ENCODE measurements around the gene SMG6. TPM values are rescaled to one million over a fixed set of nuclear protein-coding genes. Genes with fewer than 3 reads are reported as not detected.

SMG6 gene
- total and polyA plus RNA-seq, 2 experiments from 2014 or later, result 16.8 to 63.1 TPM

DNA sequence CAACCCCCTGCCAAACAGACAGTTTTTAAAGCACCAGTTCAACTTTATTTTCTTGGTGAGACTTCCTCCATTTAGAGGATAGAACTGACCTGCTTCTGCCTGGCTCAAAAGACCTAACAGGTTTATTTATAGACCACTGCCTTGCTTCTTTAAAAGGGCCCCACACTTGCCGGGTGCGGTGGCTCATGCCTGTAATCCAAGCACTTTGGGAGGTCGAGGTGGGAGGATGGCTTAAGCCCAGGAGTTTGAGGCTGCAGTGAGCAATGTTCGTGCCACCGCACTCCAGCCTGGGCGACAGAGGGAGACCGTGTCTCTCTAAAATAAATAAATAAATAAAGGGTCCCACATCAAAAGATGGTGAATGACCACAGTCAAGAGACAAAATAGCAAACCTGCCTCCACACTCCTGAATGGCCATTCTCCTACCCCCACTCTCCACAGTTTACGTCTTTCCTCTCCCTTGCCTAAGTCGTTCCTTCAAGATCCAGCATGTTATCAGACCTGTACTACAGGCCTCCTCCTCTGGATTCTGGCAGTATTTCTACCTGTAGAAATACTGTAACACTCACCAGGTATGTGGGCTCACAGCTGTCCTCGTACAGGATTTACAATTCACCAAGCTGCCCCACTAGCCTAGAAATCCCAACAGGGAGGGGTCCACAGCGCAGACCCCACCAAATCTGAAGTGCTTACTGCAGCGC lies 95.6 kb downstream of the SMG6 start:
- no peak overlapping the region for H3K27ac ChIP-seq
- H4K20me1 ChIP-seq (ENCODE audit: insufficient read depth), result no peaks in the 10 kb centered on the region
- peaks cover 15% of the 10 kb centered on the region for H3F3A ChIP-seq (ENCODE audit: insufficient read depth)
- no peaks in the 10 kb centered on the region for H3K9me3 ChIP-seq (ENCODE audit: low read depth)
- no peaks in the 10 kb centered on the region for H3K36me3 ChIP-seq (ENCODE audit: low read depth)
- H3K4me3 ChIP-seq, result no peak overlapping the region
- H3K4me2 ChIP-seq (ENCODE audit: unreplicated experiment), result no peak overlapping the region
- H3K9me2 ChIP-seq (ENCODE audit: insufficient read depth), result no peaks in the 10 kb centered on the region
- H3K27me3 ChIP-seq (replicated peaks; ENCODE audit: insufficient read depth), result no peaks in the 10 kb centered on the region
- in situ Hi-C loops (cut with MboI), result no loop called here
- H3K79me2 ChIP-seq (ENCODE audit: insufficient read depth), result peaks cover 60% of the 10 kb centered on the region
- no peak overlapping the region for H3K9ac ChIP-seq
- 86 to 88% methylated on average over 12 of the region's 12 CpGs for WGBS, 2 experiments (ENCODE audit: low coverage in 1 of 2, low lambda C conversion rate in 2 of 2, missing lambda C conversion rate in 2 of 2)
- no peak overlapping the region for H2AFZ ChIP-seq
- DNase-seq, result no peak
- peaks cover 15% of the 10 kb centered on the region for H3K4me1 ChIP-seq (ENCODE audit: insufficient read depth)
- no peak for TF ChIP-seq EZH2 (IDR thresholded peaks at IDR 0.05; ENCODE audit: insufficient read depth, poor library complexity, severe bottlenecking)

DNA sequence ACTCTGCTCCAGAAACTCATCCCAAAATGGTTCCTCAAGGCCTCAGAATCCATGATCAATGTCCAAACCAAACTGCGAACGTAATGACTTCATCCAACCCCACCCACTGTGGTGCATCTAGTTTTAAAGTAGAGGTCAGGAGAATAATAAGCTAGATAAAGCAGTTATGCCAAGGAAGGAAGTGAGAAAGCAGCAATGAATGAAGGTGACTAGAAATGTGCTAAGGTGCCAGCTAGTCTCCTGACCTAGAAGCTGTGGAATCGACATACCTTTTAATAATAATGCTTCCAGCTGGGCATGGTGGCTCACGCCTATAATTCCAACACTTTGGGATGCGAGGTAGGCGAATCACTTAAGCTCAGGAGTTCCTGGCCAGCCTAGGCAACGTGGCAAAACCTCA lies 99.2 kb downstream of the SMG6 start:
- H3K4me3 ChIP-seq, result no peak overlapping the region
- no peaks in the 10 kb centered on the region for H3K4me1 ChIP-seq (ENCODE audit: insufficient read depth)
- WGBS, 2 experiments (ENCODE audit: low coverage in 1 of 2, low lambda C conversion rate in 2 of 2, missing lambda C conversion rate in 2 of 2), result 93 to 98% methylated on average over 7 of the region's 7 CpGs
- TF ChIP-seq EZH2 (IDR thresholded peaks at IDR 0.05; ENCODE audit: insufficient read depth, poor library complexity, severe bottlenecking) (no peak), EZH2phosphoT487 (IDR thresholded peaks at IDR 0.05; ENCODE audit: insufficient read depth, low read depth) (no peak)
- no peaks in the 10 kb centered on the region for H3F3A ChIP-seq (ENCODE audit: insufficient read depth)
- H3K4me2 ChIP-seq (ENCODE audit: unreplicated experiment), result no peak overlapping the region
- H3K36me3 ChIP-seq (ENCODE audit: low read depth), result 0 out of 2 replicates have a peak, but pooled peaks cover 6% of the 10 kb centered on the region
- H3K9me2 ChIP-seq (ENCODE audit: insufficient read depth), result no peaks in the 10 kb centered on the region
- no peaks in the 10 kb centered on the region for H3K27me3 ChIP-seq (replicated peaks; ENCODE audit: insufficient read depth)
- DNase-seq, result no peak
- no peaks in the 10 kb centered on the region for H3K9me3 ChIP-seq (ENCODE audit: low read depth)
- no peak overlapping the region for H2AFZ ChIP-seq
- in situ Hi-C loops (cut with MboI), result no loop called here
- no peak overlapping the region for H3K9ac ChIP-seq
- H3K27ac ChIP-seq, result no peak overlapping the region
- H3K79me2 ChIP-seq (ENCODE audit: insufficient read depth), result peaks cover 72% of the 10 kb centered on the region
- H4K20me1 ChIP-seq (ENCODE audit: insufficient read depth), result no peaks in the 10 kb centered on the region

DNA sequence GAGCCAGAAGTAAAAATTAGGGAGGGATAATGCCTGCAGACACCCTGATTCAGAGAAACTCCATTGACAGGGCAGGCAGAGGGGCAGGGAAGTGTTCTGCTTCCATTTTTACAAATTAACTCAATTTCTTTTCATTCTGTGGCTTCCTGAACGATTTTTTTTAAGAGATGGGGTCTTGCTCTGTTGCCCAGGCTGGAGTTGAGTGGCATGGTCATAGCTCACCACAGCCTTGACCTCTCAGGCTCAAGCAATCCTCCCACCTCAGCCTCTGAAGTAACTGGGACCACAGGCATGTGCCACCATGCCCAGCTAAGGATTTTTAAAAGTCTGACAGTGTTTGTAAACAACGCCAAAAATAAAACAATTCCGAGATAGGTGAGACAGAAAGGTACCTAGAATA lies 99.8 kb downstream of the SMG6 start:
- WGBS, 2 experiments (ENCODE audit: low coverage in 1 of 2, low lambda C conversion rate in 2 of 2, missing lambda C conversion rate in 2 of 2), result 71% methylated on average over 3 of the region's 3 CpGs
- H3F3A ChIP-seq (ENCODE audit: insufficient read depth), result no peaks in the 10 kb centered on the region; the same call in 1 of the 2 replicates
- H3K27me3 ChIP-seq (replicated peaks; ENCODE audit: insufficient read depth), result no peaks in the 10 kb centered on the region
- no peak overlapping the region for H3K27ac ChIP-seq
- TF ChIP-seq EZH2phosphoT487 (IDR thresholded peaks at IDR 0.05; ENCODE audit: insufficient read depth, low read depth) (no peak), EZH2 (IDR thresholded peaks at IDR 0.05; ENCODE audit: insufficient read depth, poor library complexity, severe bottlenecking) (no peak)
- H3K79me2 ChIP-seq (ENCODE audit: insufficient read depth), result peaks cover 66% of the 10 kb centered on the region
- H3K4me2 ChIP-seq (ENCODE audit: unreplicated experiment), result no peak overlapping the region
- H3K9me2 ChIP-seq (ENCODE audit: insufficient read depth), result no peaks in the 10 kb centered on the region
- no peak overlapping the region for H2AFZ ChIP-seq
- H3K36me3 ChIP-seq (ENCODE audit: low read depth), result 0 out of 2 replicates have a peak, but pooled peaks cover 6% of the 10 kb centered on the region
- H3K9me3 ChIP-seq (ENCODE audit: low read depth), result no peaks in the 10 kb centered on the region
- no peaks in the 10 kb centered on the region for H3K4me1 ChIP-seq (ENCODE audit: insufficient read depth)
- H3K4me3 ChIP-seq, result no peak overlapping the region
- no peak overlapping the region for H3K9ac ChIP-seq
- no peaks in the 10 kb centered on the region for H4K20me1 ChIP-seq (ENCODE audit: insufficient read depth)
- in situ Hi-C loops (cut with MboI), result no loop called here
- DNase-seq, result no peak

DNA sequence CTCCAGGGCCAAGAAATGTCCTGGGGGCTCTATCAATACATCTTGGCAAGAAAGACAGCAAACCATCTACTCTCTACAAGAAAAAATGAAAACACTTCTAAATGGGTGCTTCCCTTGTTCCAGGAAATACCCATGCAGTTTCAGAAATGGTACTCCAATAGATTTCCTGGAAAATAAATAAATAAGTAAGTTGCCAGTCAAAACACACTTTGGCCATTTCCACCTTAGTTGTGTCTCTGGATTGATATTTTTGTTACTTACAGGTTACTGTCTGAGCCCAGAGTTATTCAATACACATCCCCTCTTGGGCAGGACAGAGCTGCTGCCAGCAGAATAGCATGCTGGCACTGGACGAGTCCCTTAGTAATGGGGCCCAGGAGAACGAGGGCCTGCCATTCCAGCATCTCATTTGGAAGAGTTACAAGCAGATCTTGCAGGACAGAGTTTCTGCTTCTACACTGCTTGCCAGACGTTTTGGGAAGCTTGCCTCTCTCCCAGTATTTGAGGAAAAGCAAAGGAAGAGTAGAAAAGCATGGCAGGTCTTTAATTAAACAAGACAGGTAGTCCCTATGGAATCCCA lies 100.5 kb downstream of the SMG6 start:
- WGBS, 2 experiments (ENCODE audit: low coverage in 1 of 2, low lambda C conversion rate in 2 of 2, missing lambda C conversion rate in 2 of 2), result 27 to 37% methylated on average over 3 of the region's 3 CpGs
- in situ Hi-C loops (cut with MboI), result no loop called here
- no peaks in the 10 kb centered on the region for H3K9me3 ChIP-seq (ENCODE audit: low read depth)
- H3K27me3 ChIP-seq (replicated peaks; ENCODE audit: insufficient read depth), result no peaks in the 10 kb centered on the region
- TF ChIP-seq EZH2 (IDR thresholded peaks at IDR 0.05; ENCODE audit: insufficient read depth, poor library complexity, severe bottlenecking) (no peak), EZH2phosphoT487 (IDR thresholded peaks at IDR 0.05; ENCODE audit: insufficient read depth, low read depth) (no peak)
- no peak overlapping the region for H3K4me3 ChIP-seq
- H3K9me2 ChIP-seq (ENCODE audit: insufficient read depth), result no peaks in the 10 kb centered on the region
- no peak overlapping the region for H3K27ac ChIP-seq
- no peak overlapping the region for H3K4me2 ChIP-seq (ENCODE audit: unreplicated experiment)
- no peak for DNase-seq
- no peaks in the 10 kb centered on the region for H4K20me1 ChIP-seq (ENCODE audit: insufficient read depth)
- peaks cover 60% of the 10 kb centered on the region for H3K79me2 ChIP-seq (ENCODE audit: insufficient read depth)
- peaks cover 4% of the 10 kb centered on the region; the same call in 1 of the 2 replicates for H3F3A ChIP-seq (ENCODE audit: insufficient read depth)
- H2AFZ ChIP-seq, result no peak overlapping the region
- 0 out of 2 replicates have a peak, but pooled peaks cover 6% of the 10 kb centered on the region for H3K36me3 ChIP-seq (ENCODE audit: low read depth)
- no peaks in the 10 kb centered on the region for H3K4me1 ChIP-seq (ENCODE audit: insufficient read depth)
- no peak overlapping the region for H3K9ac ChIP-seq
